ENCODE results near the gene GINS2. TPM values are rescaled to one million over a fixed set of nuclear protein-coding genes. Genes with fewer than 3 reads are reported as not detected.

The GINS2 gene
- total RNA-seq, 1 experiment from 2014 or later, result 71.9 TPM

GRCh38 chr16:85679870-85680269, 8.9 kb downstream of the GINS2 start:
- no peak overlapping the region for H3K27ac ChIP-seq (ENCODE audit: low read depth, low read length, poor library complexity, severe bottlenecking)
- no peak for DNase-seq (ENCODE audit: low spot score)
- H3K9me3 ChIP-seq (ENCODE audit: low read depth, low read length, poor library complexity, severe bottlenecking), result no peaks in the 10 kb centered on the region
- no peaks in the 10 kb centered on the region for H3K27me3 ChIP-seq (replicated peaks; ENCODE audit: insufficient read depth, low read depth, low read length, poor library complexity)
- POLR2A ChIA-PET (ENCODE audit: low non-redundant PET), result no interaction called here
- TF ChIP-seq EZH2 (IDR thresholded peaks at IDR 0.05; ENCODE audit: borderline replicate concordance, low read depth, low read length, poor library complexity, severe bottlenecking), result no peak
- no peak for TF ChIP-seq CTCF (conservative IDR thresholded peaks at IDR 0.05; ENCODE audit: low read depth, low read length)
- H3K4me1 ChIP-seq (ENCODE audit: insufficient read depth, low read length, poor library complexity, severe bottlenecking), result no peaks in the 10 kb centered on the region
- H3K4me3 ChIP-seq (ENCODE audit: low read depth, low read length, poor library complexity, severe bottlenecking), result no peak overlapping the region
- BruUV-seq (replicated peaks), result no TSS peak
- intact Hi-C loops (cut with micrococcal nuclease; ENCODE audit: unreplicated experiment), result no loop called here
- CTCF ChIA-PET, result no interaction called here
- peaks cover 79% of the 10 kb centered on the region for H3K36me3 ChIP-seq (ENCODE audit: insufficient read depth, low read length, poor library complexity, severe bottlenecking)

- intact Hi-C loops (cut with micrococcal nuclease; ENCODE audit: unreplicated experiment), result no loop called here
- CTCF ChIA-PET, result no interaction called here
- H3K27ac ChIP-seq (ENCODE audit: low read depth, low read length, poor library complexity, severe bottlenecking), result no peak overlapping the region
- H3K4me1 ChIP-seq (ENCODE audit: insufficient read depth, low read length, poor library complexity, severe bottlenecking), result peaks cover 10% of the 10 kb centered on the region
- no peaks in the 10 kb centered on the region for H3K9me3 ChIP-seq (ENCODE audit: low read depth, low read length, poor library complexity, severe bottlenecking)
- DNase-seq (ENCODE audit: low spot score), result no peak
- POLR2A ChIA-PET (ENCODE audit: low non-redundant PET), result no interaction called here
- no peaks in the 10 kb centered on the region for H3K27me3 ChIP-seq (replicated peaks; ENCODE audit: insufficient read depth, low read depth, low read length, poor library complexity)
- H3K36me3 ChIP-seq (ENCODE audit: insufficient read depth, low read length, poor library complexity, severe bottlenecking), result peaks cover 85% of the 10 kb centered on the region
- no peak overlapping the region for H3K4me3 ChIP-seq (ENCODE audit: low read depth, low read length, poor library complexity, severe bottlenecking)
- no TSS peak for BruUV-seq (replicated peaks)
- TF ChIP-seq EZH2 (IDR thresholded peaks at IDR 0.05; ENCODE audit: borderline replicate concordance, low read depth, low read length, poor library complexity, severe bottlenecking), result no peak
- TF ChIP-seq CTCF (conservative IDR thresholded peaks at IDR 0.05; ENCODE audit: low read depth, low read length), result no peak
Observed at GRCh38 chr16:85678821-85679220, 9.9 kb downstream of the GINS2 start.

- no peaks in the 10 kb centered on the region for H3K9me3 ChIP-seq (ENCODE audit: low read depth, low read length, poor library complexity, severe bottlenecking)
- no peak for DNase-seq (ENCODE audit: low spot score)
- H3K4me3 ChIP-seq (ENCODE audit: low read depth, low read length, poor library complexity, severe bottlenecking), result no peak overlapping the region
- peaks cover 15% of the 10 kb centered on the region for H3K4me1 ChIP-seq (ENCODE audit: insufficient read depth, low read length, poor library complexity, severe bottlenecking)
- H3K36me3 ChIP-seq (ENCODE audit: insufficient read depth, low read length, poor library complexity, severe bottlenecking), result peaks cover 87% of the 10 kb centered on the region
- POLR2A ChIA-PET (ENCODE audit: low non-redundant PET), result interaction anchor here (0.6 kb wide), 1 partner anchor 8 kb away, joined by 4 read pairs; no protein-coding TSS in a partner anchor
- TF ChIP-seq EZH2 (IDR thresholded peaks at IDR 0.05; ENCODE audit: borderline replicate concordance, low read depth, low read length, poor library complexity, severe bottlenecking) (no peak), CTCF (conservative IDR thresholded peaks at IDR 0.05; ENCODE audit: low read depth, low read length) (no peak)
- H3K27me3 ChIP-seq (replicated peaks; ENCODE audit: insufficient read depth, low read depth, low read length, poor library complexity), result no peaks in the 10 kb centered on the region
- no TSS peak for BruUV-seq (replicated peaks)
- CTCF ChIA-PET, result no interaction called here
- intact Hi-C loops (cut with micrococcal nuclease; ENCODE audit: unreplicated experiment), result no loop called here
- no peak overlapping the region for H3K27ac ChIP-seq (ENCODE audit: low read depth, low read length, poor library complexity, severe bottlenecking)
Observed at GRCh38 chr16:85678016-85678415, 10.7 kb downstream of the GINS2 start.

Data from A673 (cell line).